HCT116 (cell line): ENCODE measurements around the gene SLC1A3.

Experiments used
- CEBPB ChIP-seq: IDR thresholded peaks from 2 replicates; pipeline ENCODE4 v1.6.1; 2012; ENCODE audit warnings: low read depth
- CTCF ChIP-seq, 3 experiments: fragments of 200-600 bp in 1 of 3; sonication (generic) in 1 of 3; IDR thresholded peaks in 2 of 3; conservative IDR thresholded peaks in 1 of 3; 2 replicates each; pipeline ENCODE4 v1.5.1; 2012 to 2017; ENCODE audit warnings: low read depth in 2 of 3, low read length in 2 of 3, antibody characterized with exemption in 1 of 3, borderline replicate concordance in 1 of 3, control low read depth in 1 of 3, mild to moderate bottlenecking in 1 of 3, mixed read lengths in 1 of 3, mixed run types in 1 of 3, moderate library complexity in 1 of 3; ENCODE audit not compliant: insufficient read depth in 1 of 3
- EGR1 ChIP-seq: IDR thresholded peaks from 2 replicates; pipeline ENCODE4 v1.6.1; 2012; ENCODE audit warnings: low read depth
- ELF1 ChIP-seq: IDR thresholded peaks from 2 replicates; pipeline ENCODE4 v1.6.1; 2012; ENCODE audit warnings: low read depth, borderline replicate concordance
- EZH2 ChIP-seq: fragments of 200-600 bp; sonication (generic); IDR thresholded peaks from 2 replicates; pipeline ENCODE4 v1.6.1; 2017; ENCODE audit warnings: antibody characterized with exemption, mixed run types
- EZH2phosphoT487 ChIP-seq: fragments of 200-600 bp; IDR thresholded peaks from 2 replicates; pipeline ENCODE4 v1.6.1; 2018; ENCODE audit warnings: antibody characterized with exemption, borderline replicate concordance
- JUND ChIP-seq: IDR thresholded peaks from 2 replicates; pipeline ENCODE4 v1.6.1; 2012
- POLR2A ChIP-seq: IDR thresholded peaks from 2 replicates; pipeline ENCODE4 v1.7.0; 2011; ENCODE audit warnings: borderline replicate concordance; ENCODE audit not compliant: insufficient read depth, insufficient read length; ENCODE audit errors: extremely low read depth
- POLR2AphosphoS5 ChIP-seq: IDR thresholded peaks from 2 replicates; pipeline ENCODE4 v1.6.1; 2011; ENCODE audit warnings: mild to moderate bottlenecking, low read depth, low read length, moderate library complexity
- RAD21 ChIP-seq: IDR thresholded peaks from 2 replicates; pipeline ENCODE4 v1.6.1; 2012; ENCODE audit warnings: low read depth, mild to moderate bottlenecking
- REST ChIP-seq: IDR thresholded peaks from 2 replicates; pipeline ENCODE4 v1.6.1; 2012; ENCODE audit warnings: low read depth
- YY1 ChIP-seq: IDR thresholded peaks from 2 replicates; pipeline ENCODE4 v1.6.1; 2011; ENCODE audit warnings: low read length, low read depth, moderate library complexity, mild to moderate bottlenecking; ENCODE audit not compliant: insufficient replicate concordance; ENCODE audit errors: extremely low read depth
- ZBTB33 ChIP-seq: IDR thresholded peaks from 2 replicates; pipeline ENCODE4 v1.6.1; 2011; ENCODE audit warnings: mild to moderate bottlenecking, low read length, moderate library complexity; ENCODE audit not compliant: insufficient replicate concordance; ENCODE audit errors: extremely low read depth
- ZNF274 ChIP-seq: fragments of 200-500 bp; sonication (Bioruptor generic); IDR thresholded peaks from 2 replicates; pipeline ENCODE4 v1.6.1; 2014; ENCODE audit warnings: mild to moderate bottlenecking, low read depth, low read length, inconsistent platforms

- TF ChIP-seq EZH2phosphoT487, result no peak
- no peak for TF ChIP-seq POLR2AphosphoS5
- no peak for TF ChIP-seq ZBTB33
- no peak for TF ChIP-seq CTCF (IDR thresholded peaks at IDR 0.05 in 2 of 3, conservative IDR thresholded peaks at IDR 0.05 in 1 of 3; ENCODE audit: borderline replicate concordance in 1 of 3, insufficient read depth in 1 of 3, low read depth in 2 of 3, low read length in 2 of 3)
- TF ChIP-seq ZNF274, result no peak
- no peak for TF ChIP-seq RAD21
- no peak for TF ChIP-seq EZH2
- TF ChIP-seq JUND, result no peak
- TF ChIP-seq EGR1, result no peak
- TF ChIP-seq REST, result no peak
- TF ChIP-seq YY1, result no peak
- no peak for TF ChIP-seq POLR2A
- TF ChIP-seq ELF1, result no peak
- no peak for TF ChIP-seq CEBPB
Observed at GRCh38 chr5:36682499-36682898, 76.1 kb downstream of the SLC1A3 start.
